Stimulated activated CD4-positive, alpha-beta T cell treated with anti-CD3 and anti-CD28 coated beads, Interleukin-12 subunit alpha, Interleukin-12 subunit beta, amount 100 ng/mL, for 48 hours (primary cell): ENCODE measurements around the gene APOL2.
"Not testable (repeated sequence)": the region's sequence is repeated elsewhere in the genome, so short reads cannot be mapped to it uniquely, and the experiment has no call there.

Experiments
- DNase-seq, 3 donors: peaks; one replicate each; pipeline ENCODE4 v3.0.0-alpha.2; 2020; ENCODE audit warnings: low read depth in 2 of 3, low spot score in 1 of 3

The APOL2 gene

GRCh38 chr22:36245805-36246356, 6.6 kb upstream of the APOL2 start:
- DNase-seq: no peak

GRCh38 chr22:36244522-36245391, 5.4 kb upstream of the APOL2 start:
- no peak for DNase-seq

GRCh38 chr22:36243986-36244385, 4.7 kb upstream of the APOL2 start:
- DNase-seq: no peak

GRCh38 chr22:36239150-36239400, 252 bp downstream of the APOL2 start:
- DNase-seq: no peak

GRCh38 chr22:36238373-36239149, 766 bp downstream of the APOL2 start:
- no peak for DNase-seq

- no peak for DNase-seq
These were observed 1.6 kb downstream of the APOL2 start for GRCh38 chr22:36237462-36238372.

- DNase-seq: no peak
These were observed 2.7 kb downstream of the APOL2 start for GRCh38 chr22:36236388-36237319.

GRCh38 chr22:36235585-36235984, 3.7 kb downstream of the APOL2 start:
- no peak for DNase-seq

- no peak for DNase-seq
These were observed 4.4 kb downstream of the APOL2 start for GRCh38 chr22:36234919-36235318.

GRCh38 chr22:36234213-36234612, 5.1 kb downstream of the APOL2 start:
- DNase-seq: no peak

- no peak for DNase-seq
These were observed 5.5 kb downstream of the APOL2 start for GRCh38 chr22:36233796-36234195.

- DNase-seq: no peak
These were observed 6.5 kb downstream of the APOL2 start for GRCh38 chr22:36232715-36233401.

GRCh38 chr22:36231051-36231450, 8.3 kb downstream of the APOL2 start:
- DNase-seq: not testable (repeated sequence)

GRCh38 chr22:36229649-36230048, 9.7 kb downstream of the APOL2 start:
- not testable (repeated sequence) for DNase-seq

GRCh38 chr22:36228944-36229343, 10.4 kb downstream of the APOL2 start:
- no peak for DNase-seq

- not testable (repeated sequence) for DNase-seq
These were observed 11.0 kb downstream of the APOL2 start for GRCh38 chr22:36228369-36228768.

- DNase-seq: no peak
These were observed 11.5 kb downstream of the APOL2 start for GRCh38 chr22:36227806-36228205.

GRCh38 chr22:36227396-36227795, 11.9 kb downstream of the APOL2 start:
- DNase-seq: no peak

GRCh38 chr22:36226189-36226588, 13.1 kb downstream of the APOL2 start:
- no peak for DNase-seq
